NCI-H2081 (cell line): Measurements from ENCODE around the gene EIF4G3.
"Not testable (repeated sequence)": the region's sequence is repeated elsewhere in the genome, so short reads cannot be mapped to it uniquely, and the experiment has no call there.

Source experiments
- DNase-seq, 2 experiments: peaks; one replicate each; lab custom pipeline; 2025; lab: John Stamatoyannopoulos, UW

EIF4G3 gene

DNA sequence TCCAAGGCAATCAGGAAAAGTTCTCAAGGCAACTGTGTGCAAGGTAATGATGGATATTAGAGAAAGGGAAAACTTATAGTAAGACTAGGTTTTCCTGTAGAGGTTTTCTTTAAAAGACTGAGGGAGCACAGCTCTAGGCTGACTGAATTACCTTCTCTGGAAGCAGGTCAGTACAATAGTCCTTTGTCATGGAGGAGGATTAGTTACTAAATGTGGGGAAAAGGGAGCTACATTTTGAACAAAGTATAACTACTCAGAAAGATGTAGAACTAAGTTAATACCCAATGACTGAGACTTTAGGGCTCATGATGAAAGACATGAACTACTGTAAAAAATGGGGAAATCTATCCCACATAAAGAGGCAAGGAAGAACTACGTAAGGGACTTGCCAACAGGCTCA, 241.0 kb downstream of the EIF4G3 start:
- no peak for DNase-seq

DNA sequence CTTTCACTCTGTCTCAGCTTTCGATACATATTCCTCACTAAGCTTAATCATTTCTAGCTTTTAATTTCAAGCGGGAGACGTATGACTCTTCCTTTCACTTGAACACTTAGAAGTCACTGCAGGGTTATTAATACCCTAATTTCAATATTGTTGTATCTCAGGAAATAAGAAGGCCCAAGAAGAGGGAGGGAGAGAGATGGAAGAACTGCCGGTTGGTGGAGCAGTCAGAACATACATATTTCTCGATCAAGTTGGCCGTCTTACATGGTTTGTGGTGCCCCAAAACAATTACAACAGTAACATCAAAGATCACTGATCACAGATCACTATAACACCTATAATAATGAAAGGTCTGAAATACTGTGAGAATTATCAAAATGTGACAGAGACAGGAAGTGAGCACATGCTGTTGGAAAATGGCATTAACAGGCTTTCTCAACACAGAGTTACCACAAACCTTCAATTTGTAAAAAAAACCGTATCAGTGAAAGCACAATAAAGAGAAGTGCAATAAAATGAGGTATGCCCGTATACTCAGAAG, 244.2 kb downstream of the EIF4G3 start:
- DNase-seq: no peak

DNA sequence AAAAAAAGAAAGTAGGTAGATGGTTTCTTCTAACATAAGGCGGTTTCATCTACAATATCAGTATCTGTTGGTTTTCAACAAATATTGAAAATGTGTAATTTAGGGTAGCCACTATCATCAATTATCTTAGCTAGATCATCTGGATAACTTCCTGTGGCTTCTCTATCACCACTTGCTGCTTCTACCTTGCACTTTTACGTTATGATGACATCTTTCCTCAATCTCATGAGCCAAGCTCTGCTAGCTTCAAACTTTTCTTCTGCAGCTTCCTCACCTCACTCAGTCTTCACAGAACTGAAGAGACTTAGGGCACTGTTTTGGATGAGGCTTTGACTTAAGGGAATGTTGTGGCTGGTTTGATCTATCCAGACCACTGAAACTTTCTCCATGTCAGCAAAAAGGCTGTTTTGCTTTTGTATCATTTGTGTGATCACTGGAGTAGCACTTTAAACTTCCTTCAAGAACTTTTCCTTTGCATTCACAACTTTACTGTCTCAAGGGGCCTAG, 244.7 kb downstream of the EIF4G3 start:
- DNase-seq: no peak

DNA sequence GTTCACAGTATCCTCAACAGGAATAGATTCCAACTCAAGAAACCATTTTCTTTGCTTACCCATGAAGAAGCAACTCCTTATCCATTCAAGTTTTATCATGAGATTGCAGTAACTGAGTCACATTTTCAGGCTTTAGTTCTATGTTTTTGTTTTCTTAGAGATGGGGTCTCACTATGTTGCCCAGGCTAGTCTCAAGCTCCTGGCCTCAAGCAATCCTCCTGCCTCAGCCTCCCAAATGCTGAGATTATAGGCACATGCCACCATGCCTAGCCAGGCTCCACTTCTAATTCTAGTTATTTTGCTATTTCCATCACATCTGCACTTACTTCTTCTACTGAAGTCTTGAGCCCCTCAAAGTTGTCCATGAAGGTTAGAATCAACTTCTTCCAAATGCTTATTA, 246.3 kb downstream of the EIF4G3 start:
- DNase-seq: no peak

DNA sequence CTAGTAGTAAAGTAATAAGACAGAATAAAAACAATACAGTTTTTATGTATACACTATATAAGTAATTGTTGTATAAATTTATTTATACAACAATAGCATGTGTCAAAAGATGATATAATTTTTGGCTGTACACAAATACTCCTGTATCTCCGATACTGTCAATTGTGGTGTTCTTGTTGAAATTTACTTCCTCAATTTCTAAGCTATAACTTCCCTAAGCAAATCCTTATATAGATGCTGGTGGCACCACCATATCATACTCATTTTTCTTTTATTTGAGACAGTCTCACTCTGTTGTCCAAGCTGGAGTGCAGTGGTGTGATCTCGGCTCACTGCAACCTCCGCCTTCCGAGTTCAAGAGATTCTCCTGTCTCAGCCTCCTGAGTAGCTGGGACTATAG, 248.6 kb downstream of the EIF4G3 start:
- DNase-seq: no peak

DNA sequence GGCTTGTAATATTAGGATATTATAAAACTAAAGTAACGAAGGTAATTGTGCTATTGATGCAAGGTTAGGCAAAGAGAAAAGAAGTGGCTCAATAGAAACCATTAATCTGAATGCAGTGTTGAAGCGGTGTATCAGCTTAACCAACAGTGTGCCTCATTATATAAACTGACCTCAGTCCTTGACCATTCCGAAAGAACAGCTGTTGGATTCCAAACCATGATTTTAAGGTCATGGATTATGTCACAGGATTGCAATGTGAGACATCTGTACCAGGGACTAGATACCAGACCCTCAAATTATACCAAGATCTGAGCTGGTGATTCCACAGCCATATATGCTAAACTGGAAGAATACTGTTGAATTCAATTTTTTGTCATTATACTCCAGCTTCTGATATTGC, 255.4 kb downstream of the EIF4G3 start:
- no peak for DNase-seq

DNA sequence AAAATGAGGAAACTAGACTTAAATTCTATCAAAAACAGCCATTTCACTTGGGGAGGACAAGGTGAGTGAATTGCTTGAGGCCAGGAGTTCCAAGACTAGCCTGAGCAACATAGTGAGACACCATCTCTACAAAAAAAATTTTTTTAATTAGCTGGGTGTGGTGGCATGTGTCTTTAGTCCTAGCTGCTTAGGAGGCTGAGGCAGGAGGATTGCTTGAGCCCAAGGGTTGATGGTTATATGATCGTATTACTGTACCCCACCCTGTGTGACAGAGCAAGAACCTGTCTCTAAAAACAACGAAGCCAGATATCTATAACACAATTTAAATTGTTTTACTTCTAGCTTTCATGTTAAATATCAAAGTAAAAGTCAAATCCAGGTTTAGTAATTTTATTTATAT, 263.5 kb downstream of the EIF4G3 start:
- DNase-seq: no peak

DNA sequence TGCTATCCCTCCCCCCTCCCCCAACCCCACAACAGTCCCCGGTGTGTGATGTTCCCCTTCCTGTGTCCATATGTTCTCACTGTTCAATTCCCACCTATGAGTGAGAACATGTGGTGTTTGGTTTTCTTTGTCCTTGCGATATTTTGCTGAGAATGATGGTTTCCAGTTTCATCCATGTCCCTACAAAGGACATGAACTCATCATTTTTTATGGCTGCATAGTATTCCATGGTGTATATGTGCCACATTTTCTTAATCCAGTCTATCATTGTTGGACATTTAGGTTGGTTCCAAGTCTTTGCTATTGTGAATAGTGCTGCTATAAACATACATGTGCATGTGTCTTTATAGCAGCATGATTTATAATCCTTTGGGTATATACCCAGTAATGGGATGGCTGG, 269.2 kb downstream of the EIF4G3 start:
- not testable (repeated sequence) for DNase-seq

DNA sequence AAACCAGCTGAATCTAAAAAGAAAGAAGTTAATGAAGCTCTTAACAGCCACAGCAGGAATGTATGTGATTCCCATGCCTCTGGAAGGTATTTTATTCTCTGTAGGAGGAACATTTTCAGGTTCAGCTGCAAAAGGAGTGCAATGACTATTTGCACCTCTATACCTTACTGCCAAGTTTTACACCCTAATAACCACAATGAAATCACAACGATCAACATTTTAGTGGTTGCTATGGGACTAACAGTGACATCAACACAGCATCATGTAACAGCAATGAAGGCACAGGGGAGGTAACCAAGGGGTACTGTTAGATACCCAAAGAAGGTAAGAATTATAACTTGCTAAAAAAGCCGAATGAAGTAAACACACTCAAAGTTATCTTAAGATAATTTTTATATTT, 273.3 kb downstream of the EIF4G3 start:
- DNase-seq: no peak

DNA sequence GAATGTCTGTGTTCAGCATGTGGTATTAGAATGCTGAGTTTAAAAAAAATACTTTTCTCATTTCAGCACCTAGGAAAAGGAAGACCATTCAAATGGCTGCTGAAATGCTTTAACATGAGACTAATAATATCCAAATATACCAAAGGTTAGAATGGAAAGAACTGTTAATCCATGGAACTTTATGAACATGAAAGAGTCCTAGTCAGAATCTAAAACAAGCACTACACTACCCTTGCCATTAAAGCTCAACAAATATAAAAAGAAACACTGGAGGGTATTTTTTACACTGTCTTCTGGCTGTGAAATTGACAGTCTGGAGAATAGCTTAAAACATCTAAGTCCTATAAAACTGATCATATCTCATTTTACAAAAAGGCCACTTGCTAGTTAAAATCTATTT, 276.6 kb downstream of the EIF4G3 start:
- DNase-seq: no peak

DNA sequence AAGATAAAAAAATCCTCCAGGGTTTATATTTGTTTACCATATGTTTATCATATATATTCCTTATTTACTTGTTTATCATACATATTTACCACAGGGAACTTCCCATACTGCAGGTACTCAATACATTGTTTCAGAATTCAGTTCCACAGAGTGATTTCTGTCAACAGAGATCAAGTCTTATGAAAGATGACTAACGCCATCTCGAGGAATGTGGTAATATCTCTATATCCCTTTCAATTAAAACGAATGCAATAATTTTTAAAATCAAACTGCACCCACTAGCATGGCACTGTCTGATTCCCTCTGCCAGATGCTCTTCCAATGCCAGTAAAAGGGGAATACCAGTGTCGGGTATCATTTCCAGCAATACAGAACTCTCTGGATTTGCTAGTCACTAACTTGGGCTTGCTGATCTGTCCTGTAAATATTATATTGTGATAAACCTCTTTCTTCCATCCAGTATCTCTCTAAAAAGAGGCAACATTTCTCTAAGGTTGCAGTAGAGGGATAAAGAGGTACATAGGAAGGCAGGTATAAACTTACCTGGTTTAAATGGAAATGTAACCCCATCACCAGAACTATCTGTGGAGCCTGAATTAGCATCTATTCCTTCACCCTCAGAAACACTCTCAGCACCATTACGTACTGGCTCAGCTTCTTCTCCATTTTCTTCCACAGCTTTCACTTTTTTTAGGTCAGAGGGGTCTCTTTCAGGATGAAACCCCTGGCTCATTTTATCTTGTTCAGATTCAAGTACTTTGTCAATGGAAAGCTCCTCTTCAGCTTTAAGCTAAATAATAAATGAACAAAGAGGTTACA, 277.3 kb downstream of the EIF4G3 start:
- no peak for DNase-seq

DNA sequence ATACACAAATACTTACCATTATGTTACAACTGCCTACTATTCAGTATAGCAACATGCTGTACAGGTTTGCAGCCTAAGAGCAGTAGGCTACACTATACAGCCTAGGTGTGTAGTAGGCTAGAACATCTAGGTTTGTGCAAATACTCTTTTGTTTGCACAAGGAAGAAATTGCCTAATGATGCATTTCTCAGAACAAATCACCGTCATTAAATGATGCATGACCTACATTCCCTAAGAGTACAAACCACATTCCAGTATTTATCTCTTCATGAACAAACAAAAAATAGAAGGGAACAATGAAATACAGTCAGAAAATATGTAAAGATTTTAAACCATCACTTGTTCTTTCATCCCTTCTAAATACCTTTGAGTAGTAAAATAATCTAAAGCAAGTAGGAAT, 279.9 kb downstream of the EIF4G3 start:
- DNase-seq: peak in 1 of 2 experiments; percentile 49

DNA sequence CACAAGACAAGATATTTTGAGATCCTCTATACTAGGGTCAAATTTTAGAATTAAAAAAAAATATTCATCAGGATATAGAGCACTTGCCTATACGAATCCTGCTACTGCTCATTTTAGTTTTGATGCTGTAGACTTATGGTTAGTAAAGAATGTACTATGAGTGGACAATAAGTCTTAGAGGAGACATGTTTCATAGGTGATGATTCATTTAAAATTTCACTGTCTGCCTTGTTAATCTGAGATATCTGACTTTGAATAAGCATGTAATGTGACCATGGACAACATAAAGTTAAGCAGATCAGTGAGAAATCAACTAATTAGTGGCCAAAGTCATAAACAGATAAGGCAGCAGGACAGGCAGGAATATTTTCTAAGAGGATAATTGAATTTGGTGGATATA, 282.8 kb downstream of the EIF4G3 start:
- no peak for DNase-seq

DNA sequence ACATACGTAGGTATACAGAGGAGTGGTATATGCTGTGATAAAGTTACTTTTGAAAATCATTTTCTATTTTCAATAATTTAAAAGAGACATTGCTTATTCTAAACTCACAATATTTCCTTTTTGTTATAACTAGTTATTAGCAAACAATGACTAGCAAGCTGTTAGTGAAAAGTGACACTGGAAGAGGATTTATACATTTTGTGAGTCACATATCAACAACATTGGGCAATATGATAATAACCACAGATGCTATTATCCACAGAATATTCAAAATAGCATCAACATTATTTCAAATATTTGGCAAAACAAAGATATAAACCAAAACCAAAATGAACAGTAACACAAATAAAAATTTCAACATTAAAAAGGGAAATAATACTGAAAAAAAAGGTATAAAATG, 285.6 kb downstream of the EIF4G3 start:
- no peak for DNase-seq

DNA sequence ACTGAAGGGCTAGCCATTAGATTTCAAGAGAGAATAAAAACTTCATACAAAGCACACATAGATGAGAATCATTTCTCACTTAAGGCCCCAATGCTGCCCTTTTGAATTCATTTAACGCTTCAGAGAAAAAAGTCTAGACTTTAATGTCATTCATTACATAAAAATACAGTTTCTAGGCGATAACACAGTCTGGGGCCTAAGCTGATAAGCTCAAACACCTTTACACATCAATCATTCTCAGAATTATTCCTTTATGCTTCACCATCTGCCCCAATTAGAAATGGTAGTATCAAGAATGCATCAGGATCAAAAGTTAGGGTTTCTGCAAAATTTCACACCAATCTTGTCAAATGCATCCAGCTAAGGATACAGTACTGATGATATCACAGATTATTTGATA, 289.5 kb downstream of the EIF4G3 start:
- DNase-seq: no peak

DNA sequence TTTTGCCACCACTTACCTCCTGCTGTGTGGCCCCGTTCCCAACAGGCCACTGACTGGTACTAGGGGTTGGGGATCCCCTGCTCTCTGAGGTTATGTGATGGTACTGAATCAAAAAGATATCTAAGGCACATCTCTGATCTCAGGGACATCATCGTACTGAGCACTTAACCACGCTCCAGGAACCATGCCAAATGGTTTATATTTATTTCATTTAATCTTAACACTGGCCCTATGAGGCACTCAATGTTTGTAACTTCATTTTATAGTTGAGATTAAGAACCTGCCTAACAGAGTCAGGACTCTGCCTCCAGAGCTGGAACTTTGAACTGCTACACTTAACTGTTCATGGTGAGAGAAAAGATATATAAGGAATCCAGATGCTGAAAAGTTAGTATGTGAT, 291.6 kb downstream of the EIF4G3 start:
- no peak for DNase-seq

DNA sequence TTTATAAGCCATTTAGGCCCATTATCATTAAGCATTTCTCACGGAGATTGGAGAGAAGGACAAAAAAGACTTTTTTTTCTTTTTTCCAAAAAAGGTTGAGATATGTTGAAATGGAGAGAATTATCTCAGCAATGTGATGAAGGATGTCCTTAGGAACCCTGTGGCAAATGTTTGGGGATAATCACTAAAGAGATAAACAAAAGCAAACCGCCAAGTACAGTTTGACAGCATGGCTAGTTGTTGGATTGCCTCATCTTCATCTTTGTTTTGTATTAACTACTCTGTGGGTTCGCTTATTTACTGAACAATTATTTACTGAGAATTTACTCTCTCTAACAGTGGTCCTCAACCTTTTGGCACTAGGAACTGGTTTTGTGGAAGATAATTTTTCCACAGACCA, 292.2 kb downstream of the EIF4G3 start:
- DNase-seq: no peak

DNA sequence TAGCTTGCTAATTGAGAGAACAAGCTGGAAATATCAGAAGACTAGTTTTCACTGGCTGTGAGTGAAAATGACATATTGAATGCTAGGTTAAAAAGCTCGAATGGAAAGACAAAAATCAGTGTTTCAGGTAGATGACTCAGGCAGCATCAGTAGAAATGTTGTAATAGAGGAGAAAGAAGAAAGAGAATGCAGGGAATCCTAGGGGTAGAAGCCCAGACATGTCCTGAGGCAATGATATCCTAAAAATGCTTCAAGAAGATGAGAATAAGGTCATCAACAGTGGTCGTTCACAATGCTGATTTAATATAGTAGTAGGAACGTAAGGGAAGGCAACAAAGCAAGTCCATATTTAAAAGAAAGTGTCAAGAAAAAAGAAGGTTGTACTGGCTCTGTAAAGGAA, 292.9 kb downstream of the EIF4G3 start:
- DNase-seq: no peak

DNA sequence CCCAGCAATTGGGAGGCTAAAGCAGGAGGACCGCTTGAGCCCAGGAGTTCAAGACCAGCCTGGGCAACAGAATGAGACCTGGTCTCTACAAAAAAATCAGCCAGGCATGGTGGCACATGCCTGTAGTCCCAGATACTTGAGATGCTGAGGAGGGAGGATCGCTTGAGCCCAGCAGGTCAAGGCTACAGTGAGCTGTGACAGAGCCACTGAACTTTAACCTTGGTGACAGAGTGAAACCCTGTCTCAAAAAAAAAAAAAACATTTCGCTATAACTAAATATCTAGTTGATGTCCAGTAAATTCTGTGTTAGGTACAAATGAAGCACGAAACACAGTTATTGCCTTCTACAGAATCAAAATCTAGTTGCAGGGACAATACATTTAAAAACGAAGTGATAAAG, 293.9 kb downstream of the EIF4G3 start:
- no peak for DNase-seq

DNA sequence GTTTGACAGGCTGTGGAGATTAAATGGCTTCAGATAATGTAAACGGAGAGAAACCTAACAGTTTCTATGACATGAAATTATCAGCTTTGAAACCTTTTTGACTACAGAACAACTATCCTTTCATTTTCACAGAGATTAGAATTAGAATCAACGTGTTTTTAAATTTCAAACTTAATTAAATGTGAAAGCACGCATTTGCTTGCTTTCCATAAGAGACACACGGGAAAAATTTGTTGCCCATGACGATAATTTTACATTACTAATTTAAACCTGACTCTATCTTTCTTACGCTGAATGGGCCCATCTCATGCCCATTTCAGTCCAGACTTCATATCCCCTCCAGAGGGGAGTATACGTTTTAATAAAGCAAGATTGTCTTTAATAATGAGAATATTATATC, 297.9 kb downstream of the EIF4G3 start:
- DNase-seq: no peak

DNA sequence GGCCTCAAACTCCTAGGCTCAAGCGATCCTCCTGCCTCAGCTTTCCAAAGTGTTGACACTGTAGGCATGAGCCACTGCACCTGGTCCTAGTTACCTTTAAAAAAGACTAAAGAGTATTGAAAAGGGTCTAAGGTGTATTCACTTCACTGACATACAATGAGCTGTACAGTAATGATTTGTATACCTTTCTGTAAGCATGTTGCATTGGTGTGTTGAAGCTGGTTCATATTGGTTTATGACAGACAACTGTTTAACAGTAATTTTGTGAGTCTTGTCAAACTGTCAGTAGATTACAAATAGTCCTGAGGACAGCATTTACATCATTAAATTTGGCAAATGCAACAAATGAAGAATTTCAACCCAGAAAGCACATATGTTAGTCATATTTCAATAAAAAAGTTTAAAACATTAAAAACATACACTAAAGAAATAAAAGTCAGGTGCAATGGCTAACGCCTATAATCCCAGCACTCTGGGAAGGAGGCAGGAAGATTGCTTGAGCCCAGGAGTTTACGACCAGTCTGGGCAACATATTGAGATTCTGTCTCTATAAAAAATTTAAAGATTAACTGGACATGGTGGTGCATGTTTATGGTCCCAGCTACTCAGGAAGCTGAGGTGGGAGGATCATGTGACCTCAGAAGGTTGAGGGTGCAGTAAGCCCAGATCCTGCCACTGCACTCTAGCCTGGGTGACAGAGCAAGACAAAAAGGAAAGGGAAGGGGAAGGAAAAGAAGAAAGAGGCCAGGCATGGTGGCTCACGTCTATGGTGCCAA, 301.3 kb downstream of the EIF4G3 start:
- no peak for DNase-seq

DNA sequence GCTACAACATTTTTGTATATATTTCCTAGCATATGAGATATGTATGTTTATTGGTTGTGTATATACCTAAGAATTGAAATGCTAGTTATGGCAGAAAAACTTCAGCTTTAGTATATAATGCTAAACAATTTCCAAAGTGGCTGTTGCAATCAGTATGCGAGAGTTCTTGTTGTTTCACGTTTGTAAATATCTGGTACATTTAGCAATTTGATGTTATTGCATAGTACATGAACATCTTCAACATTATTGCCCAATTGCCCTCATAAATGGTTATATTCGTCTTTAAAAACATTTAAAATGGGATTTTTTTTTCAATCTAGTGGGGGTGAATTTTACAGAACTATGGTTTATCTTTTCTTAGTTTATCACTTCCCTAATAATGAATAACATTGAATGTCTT, 303.4 kb downstream of the EIF4G3 start:
- no peak for DNase-seq

DNA sequence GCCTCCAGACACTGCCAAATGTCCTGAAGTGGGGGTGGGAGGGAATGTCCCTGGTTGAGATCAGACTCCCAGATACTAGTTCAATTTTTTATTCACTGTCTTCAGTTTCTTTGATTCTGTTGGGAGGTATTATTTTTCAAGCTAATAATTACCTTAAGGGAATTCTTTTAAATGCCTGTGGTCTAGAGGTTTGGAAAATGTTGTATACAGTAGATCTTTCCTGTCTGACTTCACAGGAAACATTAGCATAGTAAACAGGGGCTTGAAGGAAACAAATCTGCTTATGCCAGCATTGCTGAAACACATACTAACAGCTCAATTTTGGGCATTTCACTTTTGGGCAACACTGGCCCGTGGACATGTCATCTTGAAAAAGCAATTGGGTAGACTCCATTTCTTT, 305.3 kb downstream of the EIF4G3 start:
- no peak for DNase-seq
